GM23248 (cell line): ENCODE data around the gene GRPEL1.

ENCODE experiments used
- EZH2 ChIP-seq: fragments of 200-600 bp; sonication (generic); IDR thresholded peaks from 2 replicates; pipeline ENCODE4 v1.6.1; 2018; ENCODE audit warnings: antibody characterized with exemption, mild to moderate bottlenecking; ENCODE audit not compliant: insufficient read depth, poor library complexity, severe bottlenecking
- EZH2phosphoT487 ChIP-seq: fragments of 200-600 bp; sonication (generic); IDR thresholded peaks from 2 replicates; pipeline ENCODE4 v1.6.1; 2018; ENCODE audit warnings: antibody characterized with exemption, moderate library complexity, mild to moderate bottlenecking, low read depth; ENCODE audit not compliant: insufficient read depth

DNA sequence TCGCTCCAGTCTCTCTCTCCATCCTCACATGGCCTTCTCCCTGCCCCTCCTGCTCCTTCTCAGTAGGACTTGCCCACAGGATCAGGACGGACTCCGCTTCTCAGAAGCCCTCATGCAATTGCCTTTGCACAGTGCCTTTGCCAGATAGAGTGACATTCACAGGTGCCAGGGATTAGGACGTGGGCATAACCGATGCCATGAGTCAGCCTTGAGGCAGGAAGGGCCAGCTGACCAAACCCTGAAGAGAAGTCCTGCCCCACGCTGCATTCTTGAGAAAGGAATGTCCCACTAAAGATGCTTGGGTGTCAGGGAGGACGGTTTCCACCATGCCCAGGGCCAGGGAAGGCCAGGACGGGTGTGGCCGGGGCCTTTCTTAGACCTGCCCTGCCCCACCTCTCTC lies 6.6 kb upstream of the GRPEL1 start:
- no peak for TF ChIP-seq EZH2
- TF ChIP-seq EZH2phosphoT487: no peak
